ENCODE measurements around the gene PSMG1. TPM values are rescaled to one million over a fixed set of nuclear protein-coding genes. Genes with fewer than 3 reads are reported as not detected.
"Not testable (repeated sequence)": the region's sequence is repeated elsewhere in the genome, so short reads cannot be mapped to it uniquely, and the experiment has no call there.

PSMG1 gene
- total RNA-seq, 2 donors from 2014 or later, result 10.5 to 14.6 TPM

GRCh38 chr21:39164523-39164922 lies 18.7 kb downstream of the PSMG1 start:
- Mint-ChIP-seq H3K27me3 (no peaks in the 10 kb centered on the region), H3K4me3 (no peak overlapping the region), H3K4me1 (no peaks in the 10 kb centered on the region), H3K27ac (no peak overlapping the region), H3K36me3 (ENCODE audit: low read depth) (no peaks in the 10 kb centered on the region)
- DNase-seq (no peak), ATAC-seq (no peak)
- no peaks in the 10 kb centered on the region for H3K9me3 ChIP-seq (ENCODE audit: control insufficient read depth, low read length, poor library complexity, severe bottlenecking)

GRCh38 chr21:39161064-39161463 lies 22.2 kb downstream of the PSMG1 start:
- H3K4me1 Mint-ChIP-seq, result no peaks in the 10 kb centered on the region
- no peak overlapping the region for H3K4me3 Mint-ChIP-seq
- no peaks in the 10 kb centered on the region for H3K27me3 Mint-ChIP-seq
- peaks cover 2% of the 10 kb centered on the region for H3K36me3 Mint-ChIP-seq (ENCODE audit: low read depth)
- DNase-seq (no peak), ATAC-seq (no peak)
- H3K27ac Mint-ChIP-seq, result no peak overlapping the region
- no peaks in the 10 kb centered on the region for H3K9me3 ChIP-seq (ENCODE audit: control insufficient read depth, low read length, poor library complexity, severe bottlenecking)

GRCh38 chr21:39159342-39160063 lies 23.7 kb downstream of the PSMG1 start:
- Mint-ChIP-seq H3K36me3 (ENCODE audit: low read depth) (peaks cover 2% of the 10 kb centered on the region), H3K4me1 (no peaks in the 10 kb centered on the region), H3K27me3 (no peaks in the 10 kb centered on the region), H3K27ac (no peak overlapping the region), H3K4me3 (no peak overlapping the region)
- no peaks in the 10 kb centered on the region for H3K9me3 ChIP-seq (ENCODE audit: control insufficient read depth, low read length, poor library complexity, severe bottlenecking)
- ATAC-seq (no peak), DNase-seq (no peak)

GRCh38 chr21:39157241-39157640 lies 26.0 kb downstream of the PSMG1 start:
- not testable (repeated sequence) for H3K9me3 ChIP-seq (ENCODE audit: control insufficient read depth, low read length, poor library complexity, severe bottlenecking); ATAC-seq; H3K4me1 Mint-ChIP-seq; H3K27ac Mint-ChIP-seq; DNase-seq; H3K36me3 Mint-ChIP-seq (ENCODE audit: low read depth); H3K4me3 Mint-ChIP-seq; H3K27me3 Mint-ChIP-seq

- ATAC-seq, result no peak
- H3K27me3 Mint-ChIP-seq, result peaks cover 12% of the 10 kb centered on the region
- H3K9me3 ChIP-seq (ENCODE audit: control insufficient read depth, low read length, poor library complexity, severe bottlenecking), result no peaks in the 10 kb centered on the region
- H3K36me3 Mint-ChIP-seq (ENCODE audit: low read depth), result peaks cover 3% of the 10 kb centered on the region
- no peak for DNase-seq
- H3K27ac Mint-ChIP-seq, result no peak overlapping the region
- H3K4me1 Mint-ChIP-seq, result no peaks in the 10 kb centered on the region
- no peak overlapping the region for H3K4me3 Mint-ChIP-seq
Measured at GRCh38 chr21:39156024-39156423, 27.2 kb downstream of the PSMG1 start.

GRCh38 chr21:39155578-39155977 lies 27.7 kb downstream of the PSMG1 start:
- no peaks in the 10 kb centered on the region for H3K9me3 ChIP-seq (ENCODE audit: control insufficient read depth, low read length, poor library complexity, severe bottlenecking)
- H3K36me3 Mint-ChIP-seq (ENCODE audit: low read depth), result peaks cover 3% of the 10 kb centered on the region
- ATAC-seq (no peak), DNase-seq (no peak)
- H3K4me1 Mint-ChIP-seq, result no peaks in the 10 kb centered on the region
- H3K4me3 Mint-ChIP-seq, result no peak overlapping the region
- no peak overlapping the region for H3K27ac Mint-ChIP-seq
- peaks cover 16% of the 10 kb centered on the region for H3K27me3 Mint-ChIP-seq

- DNase-seq (no peak), ATAC-seq (no peak)
- Mint-ChIP-seq H3K36me3 (ENCODE audit: low read depth) (peaks cover 2% of the 10 kb centered on the region), H3K27me3 (peaks cover 26% of the 10 kb centered on the region), H3K4me1 (no peaks in the 10 kb centered on the region), H3K27ac (no peak overlapping the region), H3K4me3 (no peak overlapping the region)
- H3K9me3 ChIP-seq (ENCODE audit: control insufficient read depth, low read length, poor library complexity, severe bottlenecking), result no peaks in the 10 kb centered on the region
Measured at GRCh38 chr21:39153842-39154241, 29.4 kb downstream of the PSMG1 start.

- no peaks in the 10 kb centered on the region for H3K9me3 ChIP-seq (ENCODE audit: control insufficient read depth, low read length, poor library complexity, severe bottlenecking)
- DNase-seq, result no peak
- no peak overlapping the region for H3K27ac Mint-ChIP-seq
- H3K4me1 Mint-ChIP-seq, result no peaks in the 10 kb centered on the region
- ATAC-seq, result no peak
- peaks cover 2% of the 10 kb centered on the region for H3K36me3 Mint-ChIP-seq (ENCODE audit: low read depth)
- H3K27me3 Mint-ChIP-seq, result peaks cover 26% of the 10 kb centered on the region
- no peak overlapping the region for H3K4me3 Mint-ChIP-seq
Measured at GRCh38 chr21:39153373-39153772, 29.9 kb downstream of the PSMG1 start.

GRCh38 chr21:39152271-39152670 lies 31.0 kb downstream of the PSMG1 start:
- ATAC-seq, result no peak
- no peak overlapping the region for H3K4me3 Mint-ChIP-seq

GRCh38 chr21:39150877-39151276 lies 32.4 kb downstream of the PSMG1 start:
- H3K9me3 ChIP-seq (ENCODE audit: control insufficient read depth, low read length, poor library complexity, severe bottlenecking), result no peaks in the 10 kb centered on the region
- peaks cover 2% of the 10 kb centered on the region for H3K36me3 Mint-ChIP-seq (ENCODE audit: low read depth)
- H3K4me1 Mint-ChIP-seq, result no peaks in the 10 kb centered on the region
- no peak overlapping the region for H3K27ac Mint-ChIP-seq
- no peak overlapping the region for H3K4me3 Mint-ChIP-seq
- ATAC-seq, result no peak
- no peak for DNase-seq
- peaks cover 26% of the 10 kb centered on the region for H3K27me3 Mint-ChIP-seq

More at GRCh38 chr21:39152271-39152670, 31.0 kb downstream of the PSMG1 start:
- Mint-ChIP-seq H3K27me3 (peaks cover 26% of the 10 kb centered on the region), H3K36me3 (ENCODE audit: low read depth) (peaks cover 2% of the 10 kb centered on the region), H3K4me1 (no peaks in the 10 kb centered on the region), H3K27ac (no peak overlapping the region)
- H3K9me3 ChIP-seq (ENCODE audit: control insufficient read depth, low read length, poor library complexity, severe bottlenecking), result no peaks in the 10 kb centered on the region
- no peak for DNase-seq

GRCh38 chr21:39150316-39150715 lies 32.9 kb downstream of the PSMG1 start:
- no peak for ATAC-seq
- Mint-ChIP-seq H3K27ac (no peak overlapping the region), H3K4me1 (no peaks in the 10 kb centered on the region), H3K36me3 (ENCODE audit: low read depth) (peaks cover 2% of the 10 kb centered on the region), H3K27me3 (peaks cover 26% of the 10 kb centered on the region), H3K4me3 (no peak overlapping the region)
- no peak for DNase-seq
- no peaks in the 10 kb centered on the region for H3K9me3 ChIP-seq (ENCODE audit: control insufficient read depth, low read length, poor library complexity, severe bottlenecking)

- Mint-ChIP-seq H3K4me3 (no peak overlapping the region), H3K27ac (no peak overlapping the region), H3K27me3 (peaks cover 26% of the 10 kb centered on the region), H3K4me1 (no peaks in the 10 kb centered on the region), H3K36me3 (ENCODE audit: low read depth) (peaks cover 2% of the 10 kb centered on the region)
- no peaks in the 10 kb centered on the region for H3K9me3 ChIP-seq (ENCODE audit: control insufficient read depth, low read length, poor library complexity, severe bottlenecking)
- no peak for DNase-seq
- no peak for ATAC-seq
Measured at GRCh38 chr21:39149882-39150281, 33.4 kb downstream of the PSMG1 start.

GRCh38 chr21:39148975-39149374 lies 34.3 kb downstream of the PSMG1 start:
- Mint-ChIP-seq H3K36me3 (ENCODE audit: low read depth) (peaks cover 2% of the 10 kb centered on the region), H3K4me1 (no peaks in the 10 kb centered on the region), H3K27ac (no peak overlapping the region), H3K4me3 (no peak overlapping the region), H3K27me3 (peaks cover 26% of the 10 kb centered on the region)
- ATAC-seq, result no peak
- DNase-seq, result no peak
- no peaks in the 10 kb centered on the region for H3K9me3 ChIP-seq (ENCODE audit: control insufficient read depth, low read length, poor library complexity, severe bottlenecking)

- H3K27me3 Mint-ChIP-seq, result peaks cover 9% of the 10 kb centered on the region
- H3K27ac Mint-ChIP-seq, result no peak overlapping the region
- H3K4me3 Mint-ChIP-seq, result no peak overlapping the region
- peaks cover 2% of the 10 kb centered on the region for H3K4me1 Mint-ChIP-seq
- DNase-seq, result no peak
- ATAC-seq, result no peak
- no peaks in the 10 kb centered on the region for H3K36me3 Mint-ChIP-seq (ENCODE audit: low read depth)
- no peaks in the 10 kb centered on the region for H3K9me3 ChIP-seq (ENCODE audit: control insufficient read depth, low read length, poor library complexity, severe bottlenecking)
Measured at GRCh38 chr21:39144191-39144590, 39.1 kb downstream of the PSMG1 start.

Measured in T-helper 17 cell (primary cell).